OCI-LY1 (cell line): ENCODE results near the gene RBMS3.

ENCODE experiments used
- H2AFZ ChIP-seq: fragments of 200-600 bp; sonication (generic), shearing (Covaris generic); 2 replicates; pipeline ENCODE4 v1.6.0; 2014; ENCODE audit warnings: antibody characterized with exemption, mild to moderate bottlenecking, low read length
- H3F3A ChIP-seq: fragments of 200-600 bp; sonication (generic), shearing (Covaris generic); 2 replicates; pipeline ENCODE4 v1.6.0; 2014; ENCODE audit warnings: mild to moderate bottlenecking, antibody characterized with exemption, low read length, moderate library complexity; ENCODE audit not compliant: insufficient read depth
- H3K27ac ChIP-seq: fragments of 200-600 bp; sonication (generic); 2 replicates; pipeline ENCODE4 v1.5.1; 2014; ENCODE audit warnings: low read length, mixed run types, mild to moderate bottlenecking, low read depth; ENCODE audit not compliant: poor library complexity, severe bottlenecking
- H3K27me3 ChIP-seq: fragments of 200-600 bp; sonication (generic); 2 replicates; pipeline ENCODE4 v1.6.0; 2014; ENCODE audit warnings: antibody characterized with exemption, mild to moderate bottlenecking, low read length, moderate library complexity; ENCODE audit not compliant: insufficient read depth
- H3K36me3 ChIP-seq: fragments of 200-600 bp; sonication (generic); 2 replicates; pipeline ENCODE4 v1.6.1; 2014; ENCODE audit warnings: mild to moderate bottlenecking, antibody characterized with exemption, low read length, moderate library complexity, mixed read lengths; ENCODE audit not compliant: insufficient read depth
- H3K4me1 ChIP-seq: fragments of 200-600 bp; sonication (generic); 2 replicates; pipeline ENCODE4 v1.5.1; 2014; ENCODE audit warnings: mild to moderate bottlenecking, low read length, moderate library complexity; ENCODE audit not compliant: insufficient read depth, severe bottlenecking
- H3K4me2 ChIP-seq: fragments of 200-600 bp; sonication (generic), shearing (Covaris generic); 2 replicates; pipeline ENCODE4 v1.6.1; 2014; ENCODE audit warnings: low read length
- H3K4me3 ChIP-seq: fragments of 200-600 bp; sonication (generic); 2 replicates; pipeline ENCODE4 v1.5.1; 2014; ENCODE audit warnings: low read length, low read depth, mild to moderate bottlenecking, mixed read lengths; ENCODE audit not compliant: poor library complexity, severe bottlenecking
- H3K79me2 ChIP-seq: fragments of 200-600 bp; shearing (Covaris generic); 2 replicates; pipeline ENCODE4 v1.6.1; 2016; ENCODE audit warnings: mixed run types, low read length, mixed read lengths; ENCODE audit not compliant: insufficient read depth
- H3K9ac ChIP-seq: fragments of 200-600 bp; sonication (generic), shearing (Covaris generic); 2 replicates; pipeline ENCODE4 v1.6.1; 2014; ENCODE audit warnings: mild to moderate bottlenecking, low read length, mixed read lengths
- H3K9me2 ChIP-seq: fragments of 200-600 bp; sonication (generic), shearing (Covaris generic); 2 replicates; pipeline ENCODE4 v1.6.1; 2014; ENCODE audit warnings: low read depth, mild to moderate bottlenecking, low read length, mixed read lengths
- H3K9me3 ChIP-seq: fragments of 200-600 bp; shearing (Covaris generic); 2 replicates; pipeline ENCODE4 v1.6.1; 2014; ENCODE audit warnings: low read length, mixed read lengths
- H4K20me1 ChIP-seq: fragments of 200-600 bp; sonication (generic), shearing (Covaris generic); 2 replicates; pipeline ENCODE4 v1.6.0; 2016; ENCODE audit warnings: mild to moderate bottlenecking, low read length; ENCODE audit not compliant: insufficient read depth
- EZH2 ChIP-seq: fragments of 200-600 bp; sonication (generic), shearing (Covaris generic); IDR thresholded peaks from 2 replicates; pipeline ENCODE4 v1.8.0; 2017; ENCODE audit warnings: borderline replicate concordance, mixed run types, mild to moderate bottlenecking, antibody characterized with exemption, low read length, moderate library complexity, mixed read lengths
- TF ChIP-seq, protein P1 (sequence below): fragments of 200-600 bp; sonication (generic), shearing (Covaris generic); IDR thresholded peaks from 2 replicates; pipeline ENCODE4 v1.5.1; 2017; ENCODE audit warnings: mild to moderate bottlenecking, antibody characterized with exemption, low read length, moderate library complexity, mixed read lengths

RBMS3 gene

DNA sequence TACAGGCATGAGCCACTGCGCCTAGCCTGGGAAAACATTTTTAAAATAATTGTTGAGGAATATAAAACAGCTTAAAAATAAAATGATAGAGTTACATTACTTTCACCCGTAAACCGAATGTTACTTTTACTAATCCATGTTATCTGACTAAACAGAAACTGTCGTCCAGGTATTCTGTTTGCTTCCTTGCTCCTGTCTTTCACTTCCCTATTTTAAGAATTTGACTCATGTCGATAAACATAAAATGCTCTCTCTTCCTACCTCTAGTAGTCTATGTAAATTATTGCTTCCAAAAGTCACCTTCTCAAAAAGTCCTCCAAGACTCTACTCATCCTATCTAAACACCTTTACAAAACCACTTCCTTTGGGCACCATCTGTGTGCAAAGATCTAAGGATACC lies 216.4 kb downstream of the RBMS3 start:
- TF ChIP-seq, protein P1, sequence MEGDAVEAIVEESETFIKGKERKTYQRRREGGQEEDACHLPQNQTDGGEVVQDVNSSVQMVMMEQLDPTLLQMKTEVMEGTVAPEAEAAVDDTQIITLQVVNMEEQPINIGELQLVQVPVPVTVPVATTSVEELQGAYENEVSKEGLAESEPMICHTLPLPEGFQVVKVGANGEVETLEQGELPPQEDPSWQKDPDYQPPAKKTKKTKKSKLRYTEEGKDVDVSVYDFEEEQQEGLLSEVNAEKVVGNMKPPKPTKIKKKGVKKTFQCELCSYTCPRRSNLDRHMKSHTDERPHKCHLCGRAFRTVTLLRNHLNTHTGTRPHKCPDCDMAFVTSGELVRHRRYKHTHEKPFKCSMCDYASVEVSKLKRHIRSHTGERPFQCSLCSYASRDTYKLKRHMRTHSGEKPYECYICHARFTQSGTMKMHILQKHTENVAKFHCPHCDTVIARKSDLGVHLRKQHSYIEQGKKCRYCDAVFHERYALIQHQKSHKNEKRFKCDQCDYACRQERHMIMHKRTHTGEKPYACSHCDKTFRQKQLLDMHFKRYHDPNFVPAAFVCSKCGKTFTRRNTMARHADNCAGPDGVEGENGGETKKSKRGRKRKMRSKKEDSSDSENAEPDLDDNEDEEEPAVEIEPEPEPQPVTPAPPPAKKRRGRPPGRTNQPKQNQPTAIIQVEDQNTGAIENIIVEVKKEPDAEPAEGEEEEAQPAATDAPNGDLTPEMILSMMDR, result no peak
- no peak for TF ChIP-seq EZH2
- Histone ChIP-seq H4K20me1 (no peaks in the 10 kb centered on the region), H3K9ac (no peak overlapping the region), H3K27me3 (no peaks in the 10 kb centered on the region), H3K4me1 (peaks cover 50% of the 10 kb centered on the region), H2AFZ (no peak overlapping the region), H3K4me3 (no peak overlapping the region), H3K4me2 (no peak overlapping the region), H3K9me2 (no peaks in the 10 kb centered on the region), H3K36me3 (peaks cover 5% of the 10 kb centered on the region; the same call in 1 of the 2 replicates), H3K27ac (peak overlapping the region; percentile 24), H3K79me2 (no peaks in the 10 kb centered on the region), H3F3A (no peaks in the 10 kb centered on the region), H3K9me3 (no peaks in the 10 kb centered on the region)

DNA sequence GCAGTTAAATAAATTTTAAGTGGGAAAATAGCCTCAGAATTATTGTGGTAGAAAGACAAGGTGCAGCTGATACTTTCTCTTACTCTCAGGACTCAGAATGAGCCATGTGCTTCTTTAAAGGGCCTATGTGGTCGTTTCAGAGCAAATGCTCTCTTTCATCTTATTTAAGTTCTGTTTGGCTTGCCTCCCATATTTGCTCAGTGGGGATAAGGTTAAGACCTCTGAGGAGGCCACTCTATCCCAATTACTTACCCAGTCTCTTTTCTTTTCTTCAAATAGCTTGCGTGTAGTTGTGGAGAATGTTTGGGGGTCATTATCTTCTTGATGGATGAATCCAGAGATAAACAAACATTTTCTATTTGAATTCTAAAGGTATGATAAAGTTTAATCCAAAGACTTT lies 221.9 kb downstream of the RBMS3 start:
- Histone ChIP-seq H3K27ac (peak overlapping the region; percentile 58), H3F3A (no peaks in the 10 kb centered on the region)

DNA sequence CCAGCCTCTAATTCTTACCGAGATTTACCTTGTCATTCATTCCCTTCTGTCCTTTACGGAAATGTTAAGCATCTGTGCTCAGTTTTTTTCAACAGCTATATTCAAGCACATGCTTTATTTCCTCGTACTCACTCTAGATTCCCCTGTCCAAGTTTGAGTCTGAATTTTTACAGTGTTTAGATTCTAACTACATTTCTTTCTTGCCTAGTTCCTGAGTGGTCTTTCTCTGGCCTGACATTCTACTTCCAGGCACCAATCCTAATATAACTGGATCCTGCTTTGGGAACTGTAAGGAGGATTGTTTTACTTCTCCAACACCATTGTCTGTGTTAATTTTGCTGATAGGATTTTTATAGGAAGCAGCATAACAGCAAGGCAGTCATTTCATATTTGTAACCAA lies 222.4 kb downstream of the RBMS3 start:
- Histone ChIP-seq H3K4me2 (peak overlapping the region; percentile 17; the same call in 1 of the 2 replicates), H3K79me2 (no peaks in the 10 kb centered on the region), H3K27ac (peak overlapping the region; percentile 58), H3K4me1 (peaks cover 33% of the 10 kb centered on the region), H4K20me1 (no peaks in the 10 kb centered on the region), H3F3A (no peaks in the 10 kb centered on the region), H3K36me3 (peaks cover 16% of the 10 kb centered on the region), H3K9ac (peak overlapping the region; percentile 6; the same call in 1 of the 2 replicates), H3K27me3 (no peaks in the 10 kb centered on the region), H3K9me3 (no peaks in the 10 kb centered on the region), H3K9me2 (no peaks in the 10 kb centered on the region), H3K4me3 (no peak overlapping the region), H2AFZ (no peak overlapping the region)
- TF ChIP-seq, protein P1, result no peak
- TF ChIP-seq EZH2, result no peak

More for the DNA sequence above, 221.9 kb downstream of the RBMS3 start:
- no peaks in the 10 kb centered on the region for H3K79me2 ChIP-seq
- no peak overlapping the region; the same call in 1 of the 2 replicates for H3K9ac ChIP-seq
- H3K4me2 ChIP-seq, result peak overlapping the region; percentile 17; the same call in 1 of the 2 replicates
- peaks cover 33% of the 10 kb centered on the region for H3K4me1 ChIP-seq
- TF ChIP-seq, protein P1, result no peak
- TF ChIP-seq EZH2, result no peak
- 0 out of 2 replicates have a peak overlapping the region, but pooled peaks have one; percentile 16 for H2AFZ ChIP-seq
- no peaks in the 10 kb centered on the region for H4K20me1 ChIP-seq
- H3K9me3 ChIP-seq, result no peaks in the 10 kb centered on the region
- no peak overlapping the region for H3K4me3 ChIP-seq
- no peaks in the 10 kb centered on the region for H3K9me2 ChIP-seq
- peaks cover 16% of the 10 kb centered on the region for H3K36me3 ChIP-seq
- no peaks in the 10 kb centered on the region for H3K27me3 ChIP-seq
